NOMO-1 treated with dmso at 0.1 percent for 144 hours (cell line): ENCODE results near the gene MID1.
A peak's percentile ranks its signal among the peaks of the same experiment; 100 is the strongest.

Experiments
- DNase-seq: peaks from one replicate; lab custom pipeline; 2025; ENCODE audit not compliant: unreplicated experiment; lab: John Stamatoyannopoulos, UW

The MID1 gene

GRCh38 chrX:10534611-10535010, 85.8 kb downstream of the MID1 start:
- no peak for DNase-seq

- DNase-seq, result no peak
Observed at GRCh38 chrX:10533696-10534365, 86.6 kb downstream of the MID1 start.

DNA sequence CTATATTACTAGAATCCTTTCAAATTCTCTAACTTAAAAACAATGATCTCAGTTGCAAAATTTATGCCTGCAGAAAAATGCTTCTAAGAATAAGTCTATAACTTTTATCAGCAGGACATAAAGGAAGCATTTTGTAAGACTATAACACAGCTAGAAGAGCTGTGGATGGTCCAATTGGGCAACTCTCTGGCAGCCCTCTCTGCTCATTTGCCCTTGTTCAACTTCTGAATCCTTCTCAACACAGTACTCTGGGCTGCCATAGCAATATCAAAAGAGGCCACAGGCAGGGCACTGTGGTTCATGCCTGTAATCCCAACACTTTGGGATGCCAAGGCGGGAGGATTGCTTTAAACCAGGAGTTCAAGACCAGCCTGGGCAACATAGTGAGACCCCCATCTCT, 88.5 kb downstream of the MID1 start:
- no peak for DNase-seq

DNA sequence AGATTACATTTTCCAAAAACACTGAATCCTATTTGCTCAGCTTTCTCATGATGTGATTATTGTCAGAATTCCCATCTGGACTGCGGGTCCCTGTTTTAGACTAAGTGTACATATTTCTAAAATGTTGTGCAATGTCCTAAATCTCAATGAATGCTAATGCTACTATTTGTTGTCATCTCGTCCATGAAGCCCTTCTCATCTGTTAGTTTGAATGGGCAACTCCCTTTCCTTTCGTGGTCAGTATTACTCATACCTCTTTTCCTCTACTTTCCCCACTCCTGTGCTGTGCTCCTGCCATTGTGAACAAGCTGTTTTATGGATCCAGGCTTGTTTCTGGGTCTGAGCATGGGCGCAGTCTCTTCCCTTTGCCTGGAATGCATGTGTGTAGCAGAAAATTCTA, 91.0 kb downstream of the MID1 start:
- no peak for DNase-seq

DNA sequence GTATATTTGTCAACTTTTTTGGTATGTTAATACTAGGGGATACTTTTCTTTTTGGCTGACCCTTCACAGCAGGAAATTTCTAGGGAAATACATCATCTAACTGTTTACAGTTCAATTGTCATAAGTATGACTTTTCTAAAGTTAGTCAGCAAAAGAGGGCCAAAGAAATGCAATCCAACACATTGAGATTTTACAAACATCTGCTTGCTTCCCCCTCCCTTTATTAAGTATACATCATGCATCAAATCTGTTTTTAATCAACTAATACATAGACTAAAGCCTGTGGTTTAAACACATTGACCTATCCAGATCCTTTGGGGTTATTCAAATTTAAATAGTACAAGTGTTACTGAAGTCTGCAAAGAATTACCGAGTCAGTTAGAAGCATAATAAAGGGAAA, 93.9 kb downstream of the MID1 start:
- no peak for DNase-seq

GRCh38 chrX:10525381-10526120, 94.8 kb downstream of the MID1 start:
- DNase-seq, result no peak

DNA sequence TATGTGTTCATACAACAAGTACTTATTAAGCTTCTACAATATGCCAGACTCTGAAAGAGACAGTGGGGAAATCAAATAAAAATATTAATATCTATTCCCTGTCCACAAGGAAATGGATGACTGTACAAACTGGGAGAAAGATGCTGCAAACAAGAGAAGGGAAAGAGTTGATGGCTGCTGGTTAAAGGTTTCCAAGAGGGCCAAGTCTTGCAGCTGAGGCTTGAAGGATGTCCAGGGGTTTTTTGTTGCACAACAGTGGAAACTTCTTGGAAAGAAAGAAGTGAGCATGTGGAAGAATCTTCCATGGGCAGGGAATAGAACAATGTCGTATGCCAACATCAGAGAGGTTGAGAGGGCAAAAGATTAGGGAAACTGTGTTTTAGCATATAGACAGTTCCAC, 95.8 kb downstream of the MID1 start:
- DNase-seq, result no peak

DNA sequence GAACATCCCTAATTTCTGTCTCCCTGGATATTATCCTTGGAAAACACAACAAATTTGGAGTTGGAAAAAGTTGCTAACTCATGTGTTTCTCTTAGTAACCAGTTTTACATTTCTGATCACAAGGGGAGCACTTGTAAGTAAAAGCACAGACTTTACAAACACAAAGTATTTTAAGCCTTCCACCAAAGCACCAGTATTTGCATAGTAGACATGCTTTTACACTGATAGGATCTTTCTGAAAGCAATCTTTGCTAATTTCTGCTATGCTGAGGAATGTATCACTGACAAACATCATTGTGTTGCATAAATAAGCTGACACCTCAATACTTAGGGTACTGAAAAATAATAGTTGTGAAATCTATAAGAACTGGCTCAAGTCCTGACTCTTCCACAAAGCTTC, 100.6 kb downstream of the MID1 start:
- DNase-seq, result no peak

GRCh38 chrX:10519278-10519677, 101.1 kb downstream of the MID1 start:
- no peak for DNase-seq

DNA sequence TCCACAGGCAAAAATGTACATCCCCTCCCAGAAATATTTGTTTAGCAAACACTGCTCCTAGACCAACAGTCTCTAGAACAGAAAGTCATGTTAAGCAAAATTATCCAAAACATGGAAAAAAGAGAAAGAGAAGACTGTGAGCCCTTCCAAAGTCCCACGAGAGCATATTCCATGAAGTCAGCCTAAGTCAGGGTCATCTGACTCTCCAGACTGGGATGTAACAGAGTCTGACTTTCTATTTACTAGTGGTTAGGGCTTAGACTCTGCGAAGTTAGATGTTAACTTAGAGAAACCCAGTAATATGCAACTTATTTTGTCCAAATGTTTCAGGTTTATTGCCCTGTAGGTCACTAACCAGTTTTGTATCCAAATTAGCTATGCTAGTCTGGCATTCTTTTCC, 102.3 kb downstream of the MID1 start:
- no peak for DNase-seq

- no peak for DNase-seq
Observed at GRCh38 chrX:10516781-10517322, 103.5 kb downstream of the MID1 start.

GRCh38 chrX:10514891-10515290, 105.5 kb downstream of the MID1 start:
- DNase-seq, result no peak

DNA sequence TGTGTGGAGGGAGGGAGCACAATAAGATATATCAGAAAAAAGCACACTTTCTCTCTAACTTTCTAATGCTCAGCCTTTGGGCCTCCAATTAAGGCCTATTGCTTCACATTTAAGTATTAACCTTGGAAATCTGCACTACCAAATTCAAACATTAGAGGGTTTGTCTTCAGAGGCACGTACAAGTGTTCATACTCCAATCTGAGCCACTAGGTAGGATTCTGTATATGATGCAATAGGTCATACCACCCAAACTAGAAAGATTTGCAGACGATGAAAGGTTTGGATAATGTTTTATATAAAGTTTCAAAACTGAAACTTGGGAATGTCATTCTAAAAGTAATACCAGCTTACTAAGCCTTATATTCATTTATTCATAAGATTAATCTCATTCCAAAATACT, 106.4 kb downstream of the MID1 start:
- no peak for DNase-seq

DNA sequence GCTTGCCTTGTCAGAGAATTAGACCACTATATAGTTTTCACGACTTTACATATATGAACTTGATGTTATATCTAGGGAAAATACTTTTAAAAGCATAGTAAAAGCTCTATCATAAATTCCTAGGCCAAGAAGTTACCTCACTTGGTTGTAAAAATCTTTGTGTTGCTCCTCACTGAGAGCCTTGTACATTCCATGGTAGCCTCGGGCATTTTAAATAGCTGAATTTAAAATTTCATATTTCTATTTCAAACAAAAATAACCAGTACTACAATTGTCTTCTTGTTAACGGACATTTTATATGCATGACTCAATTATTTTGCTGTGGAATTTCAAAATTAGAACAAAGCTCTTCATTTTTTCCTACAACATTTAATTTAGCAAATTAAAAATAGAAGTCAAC, 107.6 kb downstream of the MID1 start:
- DNase-seq, result no peak

GRCh38 chrX:10512258-10512657, 108.1 kb downstream of the MID1 start:
- peak; percentile 34 for DNase-seq

- DNase-seq, result no peak
Observed at GRCh38 chrX:10509397-10509796, 111.0 kb downstream of the MID1 start.

DNA sequence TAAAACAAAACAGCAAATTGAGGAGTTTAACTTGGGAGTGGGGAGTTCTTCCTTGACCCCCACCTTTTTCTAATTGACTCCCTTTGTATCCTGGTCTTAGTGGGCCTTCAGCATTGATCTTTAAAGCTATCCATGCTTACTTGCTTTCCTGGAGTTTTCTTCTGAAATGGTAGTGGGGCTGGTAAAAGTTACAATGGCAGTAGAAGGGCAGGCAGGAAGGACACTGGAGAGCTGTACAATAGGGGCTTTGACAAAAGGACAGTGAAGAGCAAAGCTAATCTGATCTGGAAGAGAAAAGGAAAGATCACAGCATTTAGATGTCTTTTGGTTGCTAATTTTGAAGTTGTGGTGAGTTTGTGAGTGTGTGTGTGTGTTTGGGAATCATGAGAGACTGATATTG, 111.5 kb downstream of the MID1 start:
- DNase-seq, result no peak

DNA sequence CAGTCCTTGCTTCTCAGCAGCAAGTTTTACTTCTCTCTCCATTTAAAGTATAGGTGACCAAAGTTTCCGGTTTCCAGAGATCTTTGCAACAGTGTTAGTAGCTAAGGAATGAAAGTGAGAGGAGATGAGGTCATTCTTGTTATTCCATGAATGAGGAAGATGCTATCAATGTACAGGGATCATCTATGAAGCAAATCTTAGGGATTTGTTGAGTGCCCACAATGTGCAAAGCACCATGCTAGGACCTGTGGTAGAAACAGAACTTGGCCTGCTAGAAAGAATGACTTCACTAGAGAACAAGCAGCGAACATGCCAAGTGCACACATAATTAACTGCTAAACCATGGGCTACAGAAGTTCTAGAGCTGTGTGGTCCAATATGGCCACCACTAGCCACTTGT, 112.5 kb downstream of the MID1 start:
- no peak for DNase-seq

GRCh38 chrX:10507181-10507580, 113.2 kb downstream of the MID1 start:
- no peak for DNase-seq

- DNase-seq, result peak; percentile 22
Observed at GRCh38 chrX:10506781-10507180, 113.6 kb downstream of the MID1 start.

GRCh38 chrX:10505726-10506125, 114.7 kb downstream of the MID1 start:
- no peak for DNase-seq

- DNase-seq, result no peak
Observed at GRCh38 chrX:10502961-10503360, 117.4 kb downstream of the MID1 start.

DNA sequence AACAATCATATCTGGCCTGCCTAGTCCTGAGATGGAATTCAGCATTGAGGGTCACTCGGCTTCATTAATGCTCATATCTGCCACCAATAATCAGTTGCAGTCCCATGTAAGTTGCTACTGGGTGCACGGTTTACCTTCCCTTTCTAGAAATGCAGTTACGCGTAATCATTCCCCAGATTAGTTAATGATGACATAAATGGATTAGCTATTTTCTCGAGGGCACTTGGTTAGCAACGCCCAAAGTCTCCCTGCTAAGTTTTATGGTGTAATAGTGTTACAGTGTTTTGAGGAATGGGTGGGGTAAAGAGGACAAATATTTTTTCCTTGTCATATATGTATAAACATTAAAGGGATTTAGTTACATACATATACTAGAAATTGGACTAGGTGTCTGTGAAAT, 118.8 kb downstream of the MID1 start:
- DNase-seq, result no peak
